Endothelial cell (in vitro differentiated cells): Measurements from ENCODE around the gene LGALS7. TPM values are rescaled to one million over a fixed set of nuclear protein-coding genes. Genes with fewer than 3 reads are reported as not detected.
"Not testable (repeated sequence)": the region's sequence is repeated elsewhere in the genome, so short reads cannot be mapped to it uniquely, and the experiment has no call there.

ENCODE experiments used
- DNase-seq: peaks from one replicate; pipeline ENCODE4 v3.0.0; 2021; ENCODE audit warnings: low spot score
- H3K27ac Mint-ChIP-seq: one replicate; pipeline ENCODE4 v1.8.0; 2021; ENCODE audit warnings: mixed read lengths, inconsistent platforms; ENCODE audit not compliant: unreplicated experiment
- H3K27me3 Mint-ChIP-seq: one replicate; pipeline ENCODE4 v1.8.0; 2021; ENCODE audit warnings: mild to moderate bottlenecking, moderate library complexity, mixed read lengths, inconsistent platforms; ENCODE audit not compliant: unreplicated experiment
- H3K36me3 Mint-ChIP-seq: one replicate; pipeline ENCODE4 v1.8.0; 2021; ENCODE audit warnings: mild to moderate bottlenecking, low read depth, mixed read lengths, inconsistent platforms; ENCODE audit not compliant: unreplicated experiment
- H3K4me1 Mint-ChIP-seq: one replicate; pipeline ENCODE4 v1.8.0; 2021; ENCODE audit warnings: mild to moderate bottlenecking, mixed read lengths, inconsistent platforms; ENCODE audit not compliant: unreplicated experiment
- H3K4me3 Mint-ChIP-seq: one replicate; pipeline ENCODE4 v1.8.0; 2021; ENCODE audit warnings: mild to moderate bottlenecking, mixed read lengths, inconsistent platforms; ENCODE audit not compliant: unreplicated experiment
- H3K9me3 Mint-ChIP-seq: one replicate; pipeline ENCODE4 v1.8.0; 2021; ENCODE audit warnings: mixed read lengths, inconsistent platforms; ENCODE audit not compliant: unreplicated experiment
- CTCF ChIP-seq: fragments of 200-600 bp; sonication (generic); IDR thresholded peaks from one replicate; pipeline ENCODE4 v1.5.0; 2021; ENCODE audit warnings: antibody characterized with exemption; ENCODE audit not compliant: unreplicated experiment
- total RNA-seq: library from RNA; stranded (reverse); fragmentation: NEBNext Ultra II Directional; extraction: Animal tissue kit (Norgen Biotek cat#: 25700); gene quantifications from one replicate; pipeline ENCODE4 v1.2.1, GENCODE V29; 2021; ENCODE audit not compliant: unreplicated experiment

Gene LGALS7
- total RNA-seq, 1 donor from 2014 or later: 3.6 TPM

GRCh38 chr19:38759590-38760003 lies 13.7 kb downstream of the LGALS7 start:
- Mint-ChIP-seq H3K27me3 (no peaks in the 10 kb centered on the region), H3K9me3 (no peaks in the 10 kb centered on the region), H3K4me3 (no peak overlapping the region), H3K36me3 (no peaks in the 10 kb centered on the region), H3K27ac (no peak overlapping the region), H3K4me1 (no peaks in the 10 kb centered on the region)
- no peak for DNase-seq
- TF ChIP-seq CTCF: no peak

GRCh38 chr19:38754196-38754595 lies 19.1 kb downstream of the LGALS7 start:
- not testable (repeated sequence) for H3K36me3 Mint-ChIP-seq, H3K27me3 Mint-ChIP-seq, H3K27ac Mint-ChIP-seq, DNase-seq, H3K4me3 Mint-ChIP-seq, H3K9me3 Mint-ChIP-seq, H3K4me1 Mint-ChIP-seq

GRCh38 chr19:38753783-38754182 lies 19.5 kb downstream of the LGALS7 start:
- not testable (repeated sequence) for DNase-seq, H3K4me1 Mint-ChIP-seq, H3K27ac Mint-ChIP-seq, H3K36me3 Mint-ChIP-seq, H3K4me3 Mint-ChIP-seq, H3K27me3 Mint-ChIP-seq, H3K9me3 Mint-ChIP-seq

- TF ChIP-seq CTCF: no peak
- H3K36me3 Mint-ChIP-seq: no peaks in the 10 kb centered on the region
- no peak for DNase-seq
- no peak overlapping the region for H3K27ac Mint-ChIP-seq
- H3K4me1 Mint-ChIP-seq: no peaks in the 10 kb centered on the region
- H3K9me3 Mint-ChIP-seq: no peaks in the 10 kb centered on the region
- H3K27me3 Mint-ChIP-seq: peaks cover 4% of the 10 kb centered on the region
- no peak overlapping the region for H3K4me3 Mint-ChIP-seq
These were observed 28.0 kb downstream of the LGALS7 start for GRCh38 chr19:38745316-38745715.

- Mint-ChIP-seq H3K4me3 (no peak overlapping the region), H3K9me3 (no peaks in the 10 kb centered on the region), H3K4me1 (no peaks in the 10 kb centered on the region), H3K27me3 (peaks cover 4% of the 10 kb centered on the region), H3K27ac (no peak overlapping the region), H3K36me3 (no peaks in the 10 kb centered on the region)
- TF ChIP-seq CTCF: no peak
- DNase-seq: no peak
These were observed 28.4 kb downstream of the LGALS7 start for GRCh38 chr19:38744874-38745273.

- no peaks in the 10 kb centered on the region for H3K9me3 Mint-ChIP-seq
- no peaks in the 10 kb centered on the region for H3K36me3 Mint-ChIP-seq
- H3K27ac Mint-ChIP-seq: no peak within 1 kb of the TSS
- H3K4me1 Mint-ChIP-seq: no peaks in the 10 kb centered on the region
- peaks cover 5% of the 10 kb centered on the region for H3K27me3 Mint-ChIP-seq
- H3K4me3 Mint-ChIP-seq: no peak within 1 kb of the TSS
- DNase-seq: no peak
- no peak for TF ChIP-seq CTCF
These were observed 29.0 kb downstream of the LGALS7 start, which contains the start of gene CAPN12 for GRCh38 chr19:38744298-38744681. Gene CAPN12 (minus strand): TSS chr19:38744474. CDS start chr19:38744165, 309 bp downstream.
